Neutrophil (primary cell): Measurements from ENCODE around the gene MCC.

Experiments
- H3K27ac ChIP-seq: fragments of 200-600 bp; sonication (generic); 2 replicates; pipeline ENCODE4 v1.5.1; 2016; ENCODE audit warnings: mild to moderate bottlenecking, moderate library complexity
- H3K27me3 ChIP-seq: fragments of 200-600 bp; sonication (generic); 2 replicates; pipeline ENCODE4 v1.6.0; 2016; ENCODE audit warnings: mild to moderate bottlenecking
- H3K36me3 ChIP-seq: fragments of 200-600 bp; sonication (generic); 2 replicates; pipeline ENCODE4 v1.5.1; 2017
- H3K4me1 ChIP-seq, 2 experiments: fragments of 200-600 bp in 1 of 2; sonication (generic) in 1 of 2; 1 replicate in 1 of 2; 2 replicates in 1 of 2; pipeline versions ENCODE4 v1.5.1 to v1.6.1; 2013 to 2016; ENCODE audit warnings: low read depth in 1 of 2, low read length in 1 of 2, mild to moderate bottlenecking in 1 of 2, moderate library complexity in 1 of 2; ENCODE audit not compliant: control insufficient read depth in 1 of 2, insufficient read depth in 1 of 2
- H3K4me3 ChIP-seq, 2 experiments: fragments of 200-600 bp in 1 of 2; sonication (generic) in 1 of 2; 1 replicate in 1 of 2; 2 replicates in 1 of 2; pipeline ENCODE4 v1.5.1; 2013 to 2016; ENCODE audit warnings: low read depth in 1 of 2, low read length in 1 of 2, mild to moderate bottlenecking in 1 of 2, moderate library complexity in 1 of 2
- H3K9me3 ChIP-seq: fragments of 200-600 bp; sonication (generic); 2 replicates; pipeline ENCODE4 v1.5.1; 2016
- CTCF ChIP-seq: fragments of 200-600 bp; sonication (generic); IDR thresholded peaks from 2 replicates; pipeline ENCODE4 v1.5.1; 2016; ENCODE audit warnings: antibody characterized with exemption

The MCC gene

GRCh38 chr5:113271745-113272454 lies 216.4 kb downstream of the MCC start:
- Histone ChIP-seq H3K4me3 (no peak overlapping the region), H3K27me3 (no peaks in the 10 kb centered on the region), H3K36me3 (no peaks in the 10 kb centered on the region), H3K27ac (no peak overlapping the region), H3K9me3 (no peaks in the 10 kb centered on the region), H3K4me1 (no peaks in the 10 kb centered on the region)
- no peak for TF ChIP-seq CTCF

GRCh38 chr5:113271015-113271414 lies 217.2 kb downstream of the MCC start:
- no peak for TF ChIP-seq CTCF
- no peaks in the 10 kb centered on the region for H3K36me3 ChIP-seq
- H3K27ac ChIP-seq, result no peak overlapping the region
- no peaks in the 10 kb centered on the region for H3K4me1 ChIP-seq
- no peaks in the 10 kb centered on the region for H3K27me3 ChIP-seq
- H3K4me3 ChIP-seq, result no peak overlapping the region
- H3K9me3 ChIP-seq, result no peaks in the 10 kb centered on the region

GRCh38 chr5:113270086-113270485 lies 218.2 kb downstream of the MCC start:
- H3K4me1 ChIP-seq, result no peaks in the 10 kb centered on the region
- H3K27me3 ChIP-seq, result no peaks in the 10 kb centered on the region
- no peaks in the 10 kb centered on the region for H3K36me3 ChIP-seq
- no peak overlapping the region for H3K4me3 ChIP-seq
- no peaks in the 10 kb centered on the region for H3K9me3 ChIP-seq
- TF ChIP-seq CTCF, result no peak
- no peak overlapping the region for H3K27ac ChIP-seq

- Histone ChIP-seq H3K9me3 (no peaks in the 10 kb centered on the region), H3K27ac (no peak overlapping the region), H3K36me3 (no peaks in the 10 kb centered on the region), H3K27me3 (no peaks in the 10 kb centered on the region), H3K4me1 (no peaks in the 10 kb centered on the region), H3K4me3 (no peak overlapping the region)
- no peak for TF ChIP-seq CTCF
These were observed 218.9 kb downstream of the MCC start for GRCh38 chr5:113269023-113269997.

- H3K4me3 ChIP-seq, result no peak overlapping the region
- no peaks in the 10 kb centered on the region for H3K27me3 ChIP-seq
- H3K9me3 ChIP-seq, result no peaks in the 10 kb centered on the region
- no peak for TF ChIP-seq CTCF
- H3K27ac ChIP-seq, result no peak overlapping the region
- H3K36me3 ChIP-seq, result no peaks in the 10 kb centered on the region
- H3K4me1 ChIP-seq, result no peaks in the 10 kb centered on the region
These were observed 220.0 kb downstream of the MCC start for GRCh38 chr5:113268232-113268631.
